ENCODE results near the gene UBAP2.

GRCh38 chr9:33885948-33886347 is 162.7 kb downstream of the UBAP2 start:
- TF ChIP-seq CTCF (IDR thresholded peaks at IDR 0.05; ENCODE audit: low read depth, low read length, poor library complexity, severe bottlenecking) (no peak), EZH2phosphoT487 (IDR thresholded peaks at IDR 0.05; ENCODE audit: borderline replicate concordance, low read length) (no peak)
